GM12874 (cell line): Measurements from ENCODE around the gene IL17D.

Source experiments
- CTCF ChIP-seq: IDR thresholded peaks from 2 replicates; pipeline ENCODE4 v1.5.1; 2011; ENCODE audit warnings: low read depth, mild to moderate bottlenecking, control low read depth, low read length, moderate library complexity; ENCODE audit not compliant: insufficient read depth

IL17D gene

DNA sequence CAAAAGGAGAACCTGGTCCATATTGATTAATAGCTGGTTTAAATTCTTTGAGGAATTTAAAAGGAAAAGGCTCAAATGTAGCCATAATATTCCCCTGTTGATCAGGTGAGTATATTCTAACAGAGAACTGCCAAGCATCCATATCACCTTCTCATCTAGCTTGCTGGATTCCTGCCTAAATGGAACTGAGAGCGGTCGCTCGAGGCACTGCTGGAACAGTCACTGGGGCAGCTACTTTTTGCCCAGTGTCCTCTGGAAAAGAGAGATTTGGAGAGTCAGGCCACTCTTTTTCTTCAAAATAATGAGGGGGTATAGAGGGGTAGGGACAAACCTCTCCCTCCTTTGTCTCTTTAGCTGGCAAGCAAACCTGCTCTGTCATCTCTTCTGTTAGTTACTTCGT lies 19.5 kb upstream of the IL17D start:
- TF ChIP-seq CTCF: no peak

DNA sequence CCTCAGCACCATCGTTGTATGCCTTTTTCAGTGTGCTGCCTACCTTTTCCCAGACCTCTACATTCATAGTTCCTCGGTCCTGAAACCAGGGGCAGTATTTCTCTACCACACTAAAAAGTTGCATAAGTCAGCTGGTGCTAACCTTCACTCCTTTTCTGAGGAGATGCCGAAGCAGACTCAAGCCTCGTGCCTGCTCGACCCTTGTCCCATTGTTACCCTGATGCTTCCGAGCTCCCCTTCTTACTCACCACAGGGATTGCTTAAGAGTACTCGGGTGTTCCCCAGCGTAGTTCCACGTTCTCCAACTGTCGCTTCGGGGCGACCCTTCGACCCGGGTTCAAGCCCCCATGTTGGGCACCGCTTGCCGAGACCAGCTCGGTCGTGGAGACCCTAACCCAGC lies 19.0 kb upstream of the IL17D start:
- no peak for TF ChIP-seq CTCF

DNA sequence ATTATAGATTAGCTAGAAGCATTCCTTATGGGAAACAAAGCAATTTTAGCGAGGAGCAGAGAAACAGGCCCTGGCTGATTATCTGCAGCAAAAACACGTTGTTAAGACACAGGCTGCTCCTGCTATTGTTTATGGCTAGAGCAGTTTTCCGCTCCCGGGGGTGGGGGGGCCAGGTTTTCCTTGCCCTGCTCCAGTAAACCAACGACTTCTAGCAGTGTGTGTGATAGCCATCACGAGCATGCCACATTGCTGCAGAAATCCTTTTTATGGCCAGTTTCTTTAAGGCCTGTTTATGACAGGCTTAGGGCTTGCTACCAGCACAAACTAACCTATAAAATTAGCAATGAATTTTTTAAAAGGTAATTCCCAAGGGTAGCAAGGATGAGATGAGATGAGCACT lies 18.4 kb upstream of the IL17D start:
- no peak for TF ChIP-seq CTCF

DNA sequence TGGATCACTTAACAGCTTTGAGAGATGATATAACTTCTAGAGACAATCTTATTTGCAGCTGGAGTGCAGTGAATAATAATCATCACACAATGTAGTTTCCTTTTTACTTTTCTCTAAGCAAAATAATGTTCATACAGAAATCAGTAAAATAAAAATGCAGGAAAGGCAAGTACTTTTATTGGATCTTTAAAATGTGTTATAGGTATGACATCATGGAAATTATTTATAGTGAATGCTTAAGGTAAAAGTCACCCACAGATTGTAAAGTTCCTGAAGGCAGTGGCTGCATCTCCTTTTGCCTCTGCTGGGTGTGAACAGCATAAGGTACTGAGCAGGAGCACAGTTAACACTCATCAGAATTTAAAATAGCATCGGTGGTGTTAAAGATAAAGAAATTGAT lies 17.3 kb upstream of the IL17D start:
- TF ChIP-seq CTCF: no peak

- TF ChIP-seq CTCF: no peak
Measured at GRCh38 chr13:20686863-20687579, 16.5 kb upstream of the IL17D start.

GRCh38 chr13:20689291-20689690 lies 14.2 kb upstream of the IL17D start:
- TF ChIP-seq CTCF: no peak

- no peak for TF ChIP-seq CTCF
Measured at GRCh38 chr13:20691616-20692015, 11.9 kb upstream of the IL17D start.
